ENCODE results near the gene TTBK2. TPM values are rescaled to one million over a fixed set of nuclear protein-coding genes. Genes with fewer than 3 reads are reported as not detected.

The TTBK2 gene
- total RNA-seq, 1 donor from 2014 or later, result 47.8 TPM

DNA sequence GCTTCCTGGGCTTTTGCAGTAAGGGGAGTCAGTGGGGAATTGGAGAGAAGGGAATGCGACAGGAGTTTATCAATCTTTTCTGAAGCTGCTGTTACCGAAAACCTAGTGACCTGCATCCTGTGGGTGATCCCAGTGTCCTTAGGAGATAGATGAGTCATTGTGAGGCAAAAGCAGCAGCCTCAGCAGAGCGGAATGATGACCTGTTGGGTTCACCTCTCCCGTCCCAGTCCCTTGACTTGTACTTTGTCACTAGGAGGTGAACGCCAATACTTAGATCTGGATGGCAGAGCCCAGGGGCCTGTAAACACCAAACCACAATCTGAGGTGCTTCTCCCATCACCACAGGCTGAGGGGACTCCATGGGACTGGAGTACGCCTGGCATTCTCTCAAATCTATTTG lies 201.5 kb downstream of the TTBK2 start:
- no peak for TF ChIP-seq CTCF (IDR thresholded peaks at IDR 0.05; ENCODE audit: partially characterized antibody, unreplicated experiment)
- no peak for DNase-seq
- Mint-ChIP-seq H3K9me3 (ENCODE audit: unreplicated experiment) (peaks cover 6% of the 10 kb centered on the region), H3K4me3 (ENCODE audit: unreplicated experiment) (no peak overlapping the region), H3K27me3 (ENCODE audit: unreplicated experiment) (peaks cover 6% of the 10 kb centered on the region), H3K27ac (ENCODE audit: unreplicated experiment) (no peak overlapping the region), H3K36me3 (ENCODE audit: unreplicated experiment) (peaks cover 4% of the 10 kb centered on the region), H3K4me1 (ENCODE audit: low read depth, unreplicated experiment) (peaks cover 11% of the 10 kb centered on the region)

- no peak overlapping the region for H3K4me3 Mint-ChIP-seq (ENCODE audit: unreplicated experiment)
- TF ChIP-seq CTCF (IDR thresholded peaks at IDR 0.05; ENCODE audit: partially characterized antibody, unreplicated experiment), result no peak
Measured at GRCh38 chr15:42716626-42717025, 204.0 kb downstream of the TTBK2 start.

GRCh38 chr15:42716125-42716524 lies 204.5 kb downstream of the TTBK2 start:
- Mint-ChIP-seq H3K36me3 (ENCODE audit: unreplicated experiment) (peaks cover 4% of the 10 kb centered on the region), H3K4me1 (ENCODE audit: low read depth, unreplicated experiment) (peaks cover 11% of the 10 kb centered on the region), H3K4me3 (ENCODE audit: unreplicated experiment) (no peak overlapping the region), H3K9me3 (ENCODE audit: unreplicated experiment) (peaks cover 5% of the 10 kb centered on the region), H3K27me3 (ENCODE audit: unreplicated experiment) (peaks cover 3% of the 10 kb centered on the region), H3K27ac (ENCODE audit: unreplicated experiment) (no peak overlapping the region)
- TF ChIP-seq CTCF (IDR thresholded peaks at IDR 0.05; ENCODE audit: partially characterized antibody, unreplicated experiment), result no peak
- no peak for DNase-seq

More at GRCh38 chr15:42716626-42717025, 204.0 kb downstream of the TTBK2 start:
- peaks cover 5% of the 10 kb centered on the region for H3K27me3 Mint-ChIP-seq (ENCODE audit: unreplicated experiment)
- H3K4me1 Mint-ChIP-seq (ENCODE audit: low read depth, unreplicated experiment), result peaks cover 11% of the 10 kb centered on the region
- H3K36me3 Mint-ChIP-seq (ENCODE audit: unreplicated experiment), result peaks cover 4% of the 10 kb centered on the region
- no peak overlapping the region for H3K27ac Mint-ChIP-seq (ENCODE audit: unreplicated experiment)
- no peak for DNase-seq
- H3K9me3 Mint-ChIP-seq (ENCODE audit: unreplicated experiment), result peaks cover 5% of the 10 kb centered on the region

DNA sequence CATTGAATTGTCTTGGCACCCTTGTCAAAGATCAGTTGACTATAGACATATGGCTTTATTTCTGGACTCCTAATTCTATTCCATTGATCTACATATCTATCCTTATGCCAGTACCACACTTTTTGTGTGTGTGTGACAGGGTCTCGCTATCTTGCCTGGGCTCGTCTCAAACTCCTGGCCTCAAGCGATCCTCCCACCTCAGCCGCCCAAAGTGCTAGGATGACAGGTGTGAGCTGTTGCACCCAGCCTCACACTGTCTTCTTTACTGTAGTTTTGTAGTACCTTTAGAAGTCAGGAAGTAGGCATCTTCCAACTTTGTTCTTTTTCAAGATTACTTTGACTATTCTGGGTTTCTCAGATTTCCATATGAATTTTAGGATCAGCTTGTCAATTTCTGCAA lies 208.0 kb downstream of the TTBK2 start:
- Mint-ChIP-seq H3K9me3 (ENCODE audit: unreplicated experiment) (no peaks in the 10 kb centered on the region), H3K36me3 (ENCODE audit: unreplicated experiment) (peaks cover 4% of the 10 kb centered on the region), H3K27ac (ENCODE audit: unreplicated experiment) (no peak overlapping the region), H3K27me3 (ENCODE audit: unreplicated experiment) (peaks cover 2% of the 10 kb centered on the region), H3K4me1 (ENCODE audit: low read depth, unreplicated experiment) (peaks cover 3% of the 10 kb centered on the region), H3K4me3 (ENCODE audit: unreplicated experiment) (no peak overlapping the region)
- TF ChIP-seq CTCF (IDR thresholded peaks at IDR 0.05; ENCODE audit: partially characterized antibody, unreplicated experiment), result no peak
- DNase-seq, result no peak

GRCh38 chr15:42711746-42712145 lies 208.8 kb downstream of the TTBK2 start:
- no peaks in the 10 kb centered on the region for H3K9me3 Mint-ChIP-seq (ENCODE audit: unreplicated experiment)

More at GRCh38 chr15:42711746-42712145, 208.8 kb downstream of the TTBK2 start:
- peaks cover 3% of the 10 kb centered on the region for H3K4me1 Mint-ChIP-seq (ENCODE audit: low read depth, unreplicated experiment)
- no peak for DNase-seq
- TF ChIP-seq CTCF (IDR thresholded peaks at IDR 0.05; ENCODE audit: partially characterized antibody, unreplicated experiment), result no peak
- peaks cover 2% of the 10 kb centered on the region for H3K27me3 Mint-ChIP-seq (ENCODE audit: unreplicated experiment)
- peaks cover 4% of the 10 kb centered on the region for H3K36me3 Mint-ChIP-seq (ENCODE audit: unreplicated experiment)
- H3K27ac Mint-ChIP-seq (ENCODE audit: unreplicated experiment), result no peak overlapping the region
- no peak overlapping the region for H3K4me3 Mint-ChIP-seq (ENCODE audit: unreplicated experiment)

Measured in glutamatergic neuron (in vitro differentiated cells).